GF-D8 (cell line): ENCODE measurements around the gene TBX19.

Source experiments
- DNase-seq: peaks from one replicate; lab custom pipeline; 2025; lab: John Stamatoyannopoulos, UW

Gene TBX19

DNA sequence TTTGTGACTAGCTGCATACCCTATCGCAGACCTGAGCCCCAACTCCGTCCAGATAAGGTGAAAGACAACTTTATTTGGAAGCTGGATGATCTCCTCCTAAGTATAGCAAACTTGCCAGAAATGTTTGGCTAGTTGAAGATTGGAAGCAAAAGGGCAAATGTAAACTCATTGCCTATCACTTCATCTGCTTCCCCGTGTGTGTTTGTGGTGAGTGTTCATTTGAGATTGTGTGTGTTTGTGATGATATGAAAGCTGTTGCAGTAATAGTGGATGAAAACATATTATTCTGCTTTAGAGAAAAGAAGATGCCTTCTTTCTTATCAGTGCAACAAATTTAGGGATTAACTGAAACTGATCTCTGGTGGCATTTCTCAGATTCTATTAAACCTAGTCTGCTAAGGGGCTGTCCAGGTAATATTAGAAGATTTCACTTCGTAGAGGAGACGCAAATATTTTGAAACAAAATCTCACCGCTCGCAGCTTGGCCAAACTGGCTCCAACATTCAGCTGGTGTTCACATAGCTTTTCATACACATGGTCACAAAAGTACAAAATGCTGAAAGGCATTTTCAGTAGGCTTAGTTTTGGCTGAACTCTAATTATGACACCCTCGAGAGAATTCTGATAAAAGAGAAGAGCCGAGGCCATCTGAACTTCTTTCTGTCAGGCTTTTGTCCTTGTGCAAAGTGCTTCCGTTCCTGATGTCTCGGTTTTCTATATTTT, 1.1 kb downstream of the TBX19 start:
- DNase-seq: no peak

DNA sequence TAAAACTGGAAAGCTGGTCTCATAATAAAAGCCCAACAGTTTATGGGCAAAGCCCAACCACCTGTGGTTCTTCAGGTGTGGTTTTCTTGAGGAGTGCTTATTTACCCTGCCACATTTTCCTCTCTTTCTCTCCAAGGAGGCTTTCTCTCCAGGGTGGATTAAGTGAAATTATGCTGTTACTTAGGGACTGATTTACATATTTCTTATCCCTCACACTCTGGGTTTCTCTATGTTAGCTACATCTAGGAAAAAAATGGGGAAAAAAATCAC, 4.8 kb downstream of the TBX19 start:
- DNase-seq: no peak

- no peak for DNase-seq
Measured at GRCh38 chr1:168285971-168286927, 5.6 kb downstream of the TBX19 start.

GRCh38 chr1:168287237-168287664, 6.6 kb downstream of the TBX19 start:
- DNase-seq: no peak

GRCh38 chr1:168288311-168289052, 7.8 kb downstream of the TBX19 start:
- DNase-seq: no peak

GRCh38 chr1:168291222-168291837, 10.7 kb downstream of the TBX19 start:
- no peak for DNase-seq

DNA sequence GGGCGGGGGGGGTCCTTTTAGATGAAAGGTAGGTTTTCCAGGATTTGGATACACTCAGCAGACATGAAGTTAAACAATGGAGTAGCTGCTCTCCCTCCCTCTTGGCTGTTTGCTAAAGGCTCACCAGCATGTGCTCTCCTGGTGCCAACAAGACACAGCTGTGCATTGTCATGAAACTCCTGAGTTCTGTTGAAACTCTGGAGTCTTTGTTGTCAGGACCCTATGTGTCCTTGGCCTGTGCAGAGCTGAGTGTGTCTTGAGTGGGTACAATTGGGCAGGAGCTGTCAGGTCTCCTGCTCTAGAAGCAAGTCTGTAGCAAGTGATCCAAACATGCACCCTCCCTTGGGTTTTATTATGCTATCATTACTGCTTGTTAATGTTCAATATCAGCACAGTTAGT, 12.7 kb downstream of the TBX19 start:
- DNase-seq: no peak

DNA sequence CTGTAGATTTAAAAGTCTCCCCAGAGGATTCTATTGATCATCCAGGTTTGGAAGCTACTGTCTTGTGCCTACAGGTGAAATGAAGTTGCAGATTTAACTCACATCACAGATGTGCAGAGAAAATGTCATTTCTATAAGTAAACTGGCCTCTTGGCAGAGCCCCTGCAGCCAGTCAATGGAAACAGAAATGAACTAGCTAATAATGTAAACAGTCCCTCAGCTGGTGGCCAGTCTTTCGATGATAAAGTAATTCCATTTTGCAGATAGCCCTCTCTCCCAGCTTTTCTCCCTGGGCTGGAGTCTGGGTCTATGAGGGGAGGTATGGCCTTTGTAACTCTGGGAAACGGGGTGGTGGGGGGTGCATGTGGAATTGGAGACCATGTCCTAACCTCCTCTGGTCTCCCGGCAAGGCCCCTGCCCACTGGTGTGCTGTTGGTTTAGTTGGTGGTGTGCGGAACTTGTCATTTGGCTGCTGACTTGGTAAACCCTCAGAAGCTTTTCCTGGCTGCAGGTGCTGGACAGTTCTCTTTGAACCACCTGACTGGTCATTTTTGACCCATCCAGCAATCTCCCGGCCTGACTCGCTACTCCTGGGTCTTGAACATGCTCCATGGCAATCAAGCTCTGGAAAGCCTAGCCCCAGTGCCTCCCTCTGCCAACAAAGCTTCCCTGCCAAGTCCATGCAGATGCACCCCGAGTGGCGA, 14.9 kb downstream of the TBX19 start:
- DNase-seq: no peak

DNA sequence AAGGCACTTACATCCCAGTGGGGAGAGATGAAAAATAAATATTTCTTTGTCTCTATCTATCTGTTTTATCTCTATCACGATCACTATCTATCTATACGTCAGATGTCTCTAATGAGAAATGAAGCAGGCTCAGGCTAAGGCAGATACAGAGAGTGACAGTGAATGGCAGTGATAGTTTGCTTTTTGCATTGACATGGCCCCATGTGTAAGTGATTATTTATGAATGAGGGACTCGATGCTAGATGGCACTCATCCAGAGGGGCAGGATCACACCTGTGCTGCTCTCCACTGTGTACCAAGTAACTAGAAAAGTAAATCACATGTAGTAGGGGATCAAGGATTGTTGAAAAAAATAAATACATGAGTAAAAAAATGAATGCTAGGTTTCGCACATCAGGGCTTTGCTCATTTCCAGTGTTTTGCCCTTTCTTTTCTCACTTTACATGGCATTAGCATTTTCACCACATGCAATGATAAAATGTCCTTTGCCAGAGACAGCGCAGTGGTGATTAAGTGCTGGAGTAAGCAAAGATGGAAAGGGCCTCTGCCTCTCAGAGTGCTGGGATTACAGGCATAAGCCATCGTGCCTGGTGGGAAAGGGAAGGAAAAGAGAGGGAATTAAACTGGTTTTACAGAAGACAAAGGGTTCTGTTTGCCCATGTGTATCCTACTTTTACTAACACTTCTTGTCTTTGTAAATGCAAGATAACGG, 16.5 kb downstream of the TBX19 start:
- no peak for DNase-seq

DNA sequence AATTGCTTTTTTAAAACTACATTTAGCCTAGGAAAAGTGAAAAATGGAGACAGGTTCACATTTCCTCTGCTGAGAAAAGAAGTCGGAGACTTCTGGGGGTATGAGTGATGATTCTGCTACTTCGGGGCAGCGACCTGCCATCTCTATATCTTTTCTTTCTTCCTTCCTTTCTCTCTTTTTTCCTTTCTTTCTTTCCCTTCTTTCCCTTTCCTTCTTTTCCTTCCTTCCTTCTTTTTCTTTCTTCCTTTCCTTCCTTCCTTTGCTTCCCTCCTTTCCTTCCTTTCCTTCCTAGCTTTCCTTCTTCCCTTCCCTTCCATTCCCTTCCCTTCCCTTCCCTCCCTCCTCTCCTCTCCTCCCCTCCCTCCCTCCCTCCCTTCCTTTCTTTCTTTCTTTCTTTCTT, 17.8 kb downstream of the TBX19 start:
- no peak for DNase-seq

DNA sequence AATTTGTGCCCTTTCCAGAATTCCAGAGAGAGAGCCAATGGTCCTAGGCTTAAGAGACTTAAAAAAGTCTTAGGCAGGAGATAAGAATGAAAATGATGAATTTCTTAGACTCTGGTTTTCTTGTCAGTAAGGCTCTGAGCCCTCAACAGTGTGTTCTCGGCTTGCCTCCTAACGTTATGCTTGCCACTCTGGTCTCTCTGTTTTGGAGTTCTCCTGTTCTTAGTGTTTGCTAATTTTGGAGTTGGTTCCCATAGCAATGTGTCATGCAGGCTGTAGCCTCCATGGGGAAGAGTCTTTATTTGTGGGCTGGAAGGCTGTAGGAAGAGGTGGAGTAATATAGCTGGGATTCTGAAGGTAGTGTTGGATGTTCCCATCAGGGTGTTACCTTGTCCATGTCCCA, 19.9 kb downstream of the TBX19 start:
- DNase-seq: no peak

GRCh38 chr1:168301664-168302320, 21.1 kb downstream of the TBX19 start:
- DNase-seq: no peak

GRCh38 chr1:168303716-168304540, 23.3 kb downstream of the TBX19 start:
- DNase-seq: no peak

DNA sequence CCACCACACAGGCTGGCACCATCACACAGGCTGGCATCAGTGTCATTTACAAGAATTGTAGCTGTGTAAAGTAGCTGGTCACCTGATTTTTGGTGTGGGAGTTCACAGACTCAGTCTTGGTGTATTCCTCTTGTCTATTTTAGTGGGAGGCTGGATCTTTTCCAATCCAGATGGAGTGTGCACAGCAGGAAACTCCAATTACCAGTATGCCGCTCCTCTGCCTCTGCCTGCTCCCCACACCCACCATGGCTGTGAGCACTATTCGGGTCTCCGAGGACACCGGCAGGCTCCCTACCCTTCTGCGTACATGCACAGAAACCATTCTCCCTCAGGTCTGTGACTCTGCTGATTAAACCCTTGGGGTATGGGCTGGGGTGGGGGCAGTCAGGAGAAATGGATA, 24.2 kb downstream of the TBX19 start:
- DNase-seq: no peak

DNA sequence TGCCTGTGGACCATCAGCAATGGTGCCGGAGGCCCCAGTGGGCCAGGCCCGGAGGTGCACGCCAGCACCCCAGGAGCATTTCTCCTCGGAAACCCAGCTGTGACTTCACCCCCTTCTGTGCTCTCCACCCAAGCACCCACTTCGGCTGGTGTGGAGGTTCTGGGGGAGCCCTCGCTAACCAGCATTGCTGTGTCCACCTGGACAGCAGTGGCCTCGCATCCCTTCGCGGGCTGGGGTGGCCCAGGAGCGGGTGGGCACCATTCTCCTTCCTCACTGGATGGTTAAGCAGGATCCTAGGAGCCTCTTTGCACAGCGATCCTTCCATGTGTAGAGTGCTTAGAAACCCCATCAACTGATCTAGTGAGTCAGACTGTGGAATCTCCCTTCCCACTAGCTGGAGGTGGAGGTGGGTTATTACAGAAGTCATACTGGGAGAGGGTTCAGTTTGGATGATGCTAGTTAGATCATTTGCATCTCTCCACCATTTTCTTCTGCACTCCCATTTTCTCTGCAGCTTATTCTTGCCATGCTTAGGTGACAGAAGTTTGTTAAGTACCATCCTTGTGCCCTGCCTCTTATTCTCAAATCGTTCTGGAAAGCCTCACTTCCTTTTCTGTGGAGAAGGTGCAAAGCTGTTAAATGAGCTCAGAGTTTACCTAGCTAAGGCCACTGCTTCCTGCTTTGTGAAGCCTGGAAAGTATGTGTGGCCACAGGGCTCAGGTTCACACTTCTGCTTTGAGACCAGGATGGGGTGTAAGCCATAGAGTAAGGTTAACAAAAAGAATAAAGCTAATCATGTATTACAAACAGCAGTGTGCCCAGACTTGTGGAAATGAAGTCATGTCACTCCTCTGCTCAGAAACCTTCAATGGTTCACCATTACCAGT, 32.3 kb downstream of the TBX19 start:
- no peak for DNase-seq

DNA sequence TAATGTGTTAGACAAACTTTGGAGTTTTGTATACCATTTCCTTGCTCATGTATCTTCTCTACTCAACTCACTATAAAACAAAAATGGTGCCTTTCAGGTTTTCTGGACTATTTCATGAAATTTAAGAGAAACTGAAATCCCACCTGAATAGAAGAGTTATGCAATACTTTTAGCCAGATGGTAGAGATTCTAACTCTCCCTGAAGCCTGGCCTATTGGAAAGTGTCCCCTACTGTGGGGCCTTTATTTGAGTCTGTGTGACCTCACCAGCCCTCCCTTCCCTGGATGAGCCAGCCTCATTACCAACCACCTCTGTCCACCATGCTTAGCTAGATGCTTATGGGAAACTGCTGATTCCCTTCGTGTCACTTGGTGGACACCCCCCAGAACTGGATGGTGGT, 35.5 kb downstream of the TBX19 start:
- DNase-seq: no peak

DNA sequence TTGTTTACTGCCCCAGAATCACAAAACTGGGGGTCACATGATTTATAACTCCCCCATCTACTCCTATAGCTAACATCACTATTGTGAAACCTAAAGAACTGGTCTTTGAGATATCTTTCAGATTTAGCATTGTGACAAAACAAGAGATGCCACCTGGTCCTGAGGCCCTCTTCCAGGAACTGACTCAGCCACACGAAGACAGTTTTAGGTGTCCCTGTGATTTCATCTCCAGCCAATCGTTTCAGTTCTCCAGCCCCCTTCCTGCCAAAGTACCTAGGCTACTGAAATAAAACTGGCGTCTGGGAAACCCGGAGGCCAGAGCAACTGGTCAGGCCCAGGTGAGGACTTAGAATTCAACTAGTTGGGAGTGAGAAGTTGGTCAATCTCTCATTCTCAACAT, 36.6 kb downstream of the TBX19 start:
- DNase-seq: no peak

GRCh38 chr1:168319691-168320090, 39.0 kb downstream of the TBX19 start:
- no peak for DNase-seq

GRCh38 chr1:168320149-168320548, 39.5 kb downstream of the TBX19 start:
- no peak for DNase-seq
